Right cardiac atrium (tissue), 5 donors: ENCODE data around the gene RPP38. TPM values are rescaled to one million over a fixed set of nuclear protein-coding genes. Genes with fewer than 3 reads are reported as not detected.

ENCODE experiments used
- ATAC-seq, 2 donors: fragments of 200-7000 bp; cut with Tn5 transposase; one replicate each; pipeline versions ENCODE4 v1.8.0 to v1.9.1; 2020; ENCODE audit warnings: moderate library complexity in 2 of 2, mild to moderate bottlenecking in 1 of 2
- DNase-seq, 3 donors: peaks; one replicate each; pipeline ENCODE4 v3.0.0-alpha.2; 2020
- H3K27ac ChIP-seq: one replicate; pipeline ENCODE4 v1.5.1; 2013; ENCODE audit warnings: mild to moderate bottlenecking, low read length, control low read depth, moderate library complexity
- H3K27me3 ChIP-seq: one replicate; pipeline ENCODE4 v1.6.1; 2013; ENCODE audit not compliant: control insufficient read depth, insufficient read depth
- H3K4me1 ChIP-seq: one replicate; pipeline ENCODE4 v1.6.1; 2013; ENCODE audit warnings: low read length; ENCODE audit not compliant: control insufficient read depth, insufficient read depth
- H3K4me3 ChIP-seq: one replicate; pipeline ENCODE4 v1.5.1; 2013; ENCODE audit warnings: low read length, control low read depth
- H3K9me3 ChIP-seq: one replicate; pipeline ENCODE4 v1.6.1; 2013; ENCODE audit warnings: low read length; ENCODE audit not compliant: control insufficient read depth
- WGBS: extraction: QIAGEN DNeasy Blood & Tissue Kit; methylation state at CpG from one replicate; pipeline ENCODE4 v1.1.7; 2013; 5-methylcytosine and 5-hydroxymethylcytosine counted together
- intact Hi-C, 4 donors: fragments of 100-400 bp; cut with DNase I; formaldehyde crosslinking; loops; one replicate each; pipeline versions ENCODE4 v1.11.0 to v1.14.0; 2022 to 2023
- polyA plus RNA-seq: library from polyadenylated mRNA; stranded (reverse); fragments of 200-250 nt; gene quantifications from one replicate; pipeline ENCODE4 v1.2.3, GENCODE V29; 2013
- total RNA-seq, 4 donors: library from RNA; stranded (reverse); fragmentation: NEBNext Ultra II Directional; extraction: Animal tissue kit (Norgen Biotek cat#: 25700); gene quantifications; one replicate each; pipeline ENCODE4 v1.2.1, GENCODE V29; 2021
- donor health status: healthy with polysubstance abuse.
- donor health status: DM: no; HTN: yes; CAD: no.
- donor health status: DM: no; HTN: no; CAD: no.
- donor health status: DM: no; HTN: yes; CAD: no; lungs with severe emphysema.
- donor health status: DM: yes; HTN: yes; CAD: no.

Gene RPP38
- total and polyA plus RNA-seq, 5 donors, result 8.3 to 12.7 (median 9.9) TPM

- no peak overlapping the region for H3K4me3 ChIP-seq
- ATAC-seq (no peak), DNase-seq (no peak)
- no peaks in the 10 kb centered on the region for H3K4me1 ChIP-seq
- no peaks in the 10 kb centered on the region for H3K27me3 ChIP-seq
- intact Hi-C loops, result no loop called here
- no peak overlapping the region for H3K27ac ChIP-seq
- WGBS, result 94% methylated on average over 13 of the region's 13 CpGs
- H3K9me3 ChIP-seq, result no peaks in the 10 kb centered on the region
Measured at GRCh38 chr10:15112657-15113056, 15.5 kb downstream of the RPP38 start.

- H3K27me3 ChIP-seq, result no peaks in the 10 kb centered on the region
- WGBS, result 89% methylated on average over 4 of the region's 4 CpGs
- intact Hi-C loops, result no loop called here
- H3K9me3 ChIP-seq, result no peaks in the 10 kb centered on the region
- DNase-seq, result no peak
- no peak overlapping the region for H3K4me3 ChIP-seq
- H3K27ac ChIP-seq, result no peak overlapping the region
- H3K4me1 ChIP-seq, result no peaks in the 10 kb centered on the region
- no peak for ATAC-seq
Measured at GRCh38 chr10:15113766-15114165, 16.6 kb downstream of the RPP38 start.

- no peak for DNase-seq
- WGBS, result 95% methylated on average over 5 of the region's 5 CpGs
Measured at GRCh38 chr10:15116225-15116624, 19.1 kb downstream of the RPP38 start.

GRCh38 chr10:15118615-15119014, 21.5 kb downstream of the RPP38 start:
- Histone ChIP-seq H3K27me3 (no peaks in the 10 kb centered on the region), H3K4me1 (no peaks in the 10 kb centered on the region), H3K4me3 (no peak overlapping the region), H3K9me3 (no peaks in the 10 kb centered on the region), H3K27ac (no peak overlapping the region)
- DNase-seq, result no peak
- intact Hi-C loops, result no loop called here
- WGBS, result 93% methylated on average over 1 of the region's 1 CpG
- no peak for ATAC-seq

More at GRCh38 chr10:15116225-15116624, 19.1 kb downstream of the RPP38 start:
- intact Hi-C loops, result no loop called here
- ATAC-seq, result no peak
- no peaks in the 10 kb centered on the region for H3K9me3 ChIP-seq
- no peak overlapping the region for H3K27ac ChIP-seq
- H3K4me3 ChIP-seq, result no peak overlapping the region
- no peaks in the 10 kb centered on the region for H3K4me1 ChIP-seq
- no peaks in the 10 kb centered on the region for H3K27me3 ChIP-seq

- DNase-seq (no peak), ATAC-seq (no peak)
- Histone ChIP-seq H3K4me1 (no peaks in the 10 kb centered on the region), H3K27ac (no peak overlapping the region), H3K9me3 (no peaks in the 10 kb centered on the region), H3K4me3 (no peak overlapping the region), H3K27me3 (no peaks in the 10 kb centered on the region)
- intact Hi-C loops, result no loop called here
- 97% methylated on average over 5 of the region's 5 CpGs for WGBS
Measured at GRCh38 chr10:15120523-15120922, 23.4 kb downstream of the RPP38 start.

- no peak overlapping the region for H3K4me3 ChIP-seq
- H3K27ac ChIP-seq, result no peak overlapping the region
- WGBS, result 98% methylated on average over 1 of the region's 1 CpG
- intact Hi-C loops, result no loop called here
- DNase-seq (no peak), ATAC-seq (no peak)
- H3K4me1 ChIP-seq, result no peaks in the 10 kb centered on the region
- H3K27me3 ChIP-seq, result no peaks in the 10 kb centered on the region
- H3K9me3 ChIP-seq, result no peaks in the 10 kb centered on the region
Measured at GRCh38 chr10:15121707-15122106, 24.6 kb downstream of the RPP38 start.

GRCh38 chr10:15122477-15123030, 25.4 kb downstream of the RPP38 start:
- H3K9me3 ChIP-seq, result no peaks in the 10 kb centered on the region
- 91% methylated on average over 9 of the region's 9 CpGs for WGBS
- H3K27ac ChIP-seq, result no peak overlapping the region
- DNase-seq (no peak), ATAC-seq (no peak)
- H3K27me3 ChIP-seq, result no peaks in the 10 kb centered on the region
- no peaks in the 10 kb centered on the region for H3K4me1 ChIP-seq
- H3K4me3 ChIP-seq, result no peak overlapping the region
- intact Hi-C loops, result no loop called here

- ATAC-seq, result no peak
- no peaks in the 10 kb centered on the region for H3K4me1 ChIP-seq
- H3K9me3 ChIP-seq, result no peaks in the 10 kb centered on the region
- H3K27me3 ChIP-seq, result no peaks in the 10 kb centered on the region
- H3K27ac ChIP-seq, result no peak overlapping the region
- intact Hi-C loops, result no loop called here
- no peak for DNase-seq
- H3K4me3 ChIP-seq, result no peak overlapping the region
- 56% methylated on average over 3 of the region's 3 CpGs for whole genome bisulfite sequencing
Measured at GRCh38 chr10:15123749-15124184, 26.6 kb downstream of the RPP38 start.

- H3K27ac ChIP-seq, result no peak overlapping the region
- WGBS, result 97% methylated on average over 9 of the region's 9 CpGs
- no peak overlapping the region for H3K4me3 ChIP-seq
- intact Hi-C loops, result no loop called here
- ATAC-seq (no peak), DNase-seq (no peak)
- no peaks in the 10 kb centered on the region for H3K9me3 ChIP-seq
- H3K4me1 ChIP-seq, result no peaks in the 10 kb centered on the region
- H3K27me3 ChIP-seq, result no peaks in the 10 kb centered on the region
Measured at GRCh38 chr10:15124190-15124589, 27.0 kb downstream of the RPP38 start.

- intact Hi-C loops, result no loop called here
- Histone ChIP-seq H3K27me3 (no peaks in the 10 kb centered on the region), H3K4me3 (no peak overlapping the region), H3K9me3 (no peaks in the 10 kb centered on the region), H3K27ac (no peak overlapping the region), H3K4me1 (no peaks in the 10 kb centered on the region)
- ATAC-seq, result no peak
- WGBS, result 89% methylated on average over 3 of the region's 3 CpGs
- no peak for DNase-seq
Measured at GRCh38 chr10:15124908-15125307, 27.8 kb downstream of the RPP38 start.

- H3K4me3 ChIP-seq, result no peak overlapping the region
- 98% methylated on average over 5 of the region's 5 CpGs for WGBS
- ATAC-seq, result no peak
- H3K27ac ChIP-seq, result no peak overlapping the region
- DNase-seq, result no peak
- H3K4me1 ChIP-seq, result no peaks in the 10 kb centered on the region
- no peaks in the 10 kb centered on the region for H3K27me3 ChIP-seq
- no peaks in the 10 kb centered on the region for H3K9me3 ChIP-seq
- intact Hi-C loops, result no loop called here
Measured at GRCh38 chr10:15131330-15131729, 34.2 kb downstream of the RPP38 start.
